AG04449 (cell line): ENCODE measurements around the gene PFKL.

Source experiments
- CTCF ChIA-PET: fragments of 350-600 bp; formaldehyde crosslinking; extraction: SDS; loops from one replicate; lab custom pipeline; 2021; ENCODE audit warnings: antibody characterized with exemption; lab: Yijun Ruan, JAX
- POLR2A ChIA-PET: fragments of 400-600, 350-600 bp; formaldehyde crosslinking; extraction: SDS; loops from one replicate; lab custom pipeline; 2020; ENCODE audit warnings: antibody characterized with exemption, inconsistent platforms; lab: Yijun Ruan, JAX
- DNase-seq: peaks from one replicate; pipeline ENCODE4 v3.0.0-alpha.2; 2010; ENCODE audit warnings: low read depth, low spot score
- H3K4me3 ChIP-seq: 2 replicates; pipeline ENCODE4 v1.5.1; 2011; ENCODE audit warnings: low read depth, mild to moderate bottlenecking, control low read depth, low read length
- TF ChIP-seq, protein P1 (sequence below): IDR thresholded peaks from one replicate; pipeline ENCODE4 v1.5.1; 2011; ENCODE audit warnings: mild to moderate bottlenecking, moderate library complexity, low read length, control low read depth, inconsistent platforms; ENCODE audit not compliant: insufficient read depth; ENCODE audit errors: missing control alignments

PFKL gene

DNA sequence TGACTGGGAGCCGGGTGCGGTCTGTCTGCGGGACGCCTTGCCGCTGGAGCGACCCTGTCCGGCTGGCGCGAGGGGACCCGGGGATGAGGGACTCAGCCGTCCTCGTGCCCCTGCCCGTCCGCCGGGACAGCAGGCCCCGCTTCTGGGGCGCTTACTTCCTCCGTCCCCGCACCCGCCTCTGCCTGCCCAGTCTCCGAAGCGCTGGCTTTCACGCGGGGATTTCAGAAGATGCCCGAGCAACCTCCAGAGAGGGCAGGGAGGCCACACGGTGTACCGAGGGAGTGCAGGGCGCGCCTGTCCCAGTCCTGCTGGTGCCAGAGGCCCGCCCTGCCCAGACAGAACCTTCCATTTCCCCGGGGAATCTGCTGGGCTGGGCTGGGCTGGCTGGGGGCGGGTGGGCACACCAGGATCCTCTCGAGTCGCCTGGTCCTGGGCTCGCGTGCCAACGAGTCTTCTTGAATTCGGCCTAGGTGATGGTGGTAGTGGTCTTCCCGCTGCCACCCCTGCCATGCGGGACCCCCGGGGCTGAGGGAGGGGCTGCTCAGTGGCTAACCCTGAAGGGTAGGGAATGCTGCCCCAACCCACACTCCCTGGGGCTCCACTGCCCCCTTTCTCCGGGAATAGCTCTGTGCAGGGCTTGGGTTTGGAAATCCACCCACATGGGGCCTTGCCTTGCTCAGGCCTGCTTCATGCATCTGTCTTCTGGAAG, 51.1 kb downstream of the PFKL start:
- no peak overlapping the region for H3K4me3 ChIP-seq
- ChIA-PET POLR2A (no interaction called here), CTCF (no interaction called here)
- DNase-seq: no peak
- TF ChIP-seq, protein P1, sequence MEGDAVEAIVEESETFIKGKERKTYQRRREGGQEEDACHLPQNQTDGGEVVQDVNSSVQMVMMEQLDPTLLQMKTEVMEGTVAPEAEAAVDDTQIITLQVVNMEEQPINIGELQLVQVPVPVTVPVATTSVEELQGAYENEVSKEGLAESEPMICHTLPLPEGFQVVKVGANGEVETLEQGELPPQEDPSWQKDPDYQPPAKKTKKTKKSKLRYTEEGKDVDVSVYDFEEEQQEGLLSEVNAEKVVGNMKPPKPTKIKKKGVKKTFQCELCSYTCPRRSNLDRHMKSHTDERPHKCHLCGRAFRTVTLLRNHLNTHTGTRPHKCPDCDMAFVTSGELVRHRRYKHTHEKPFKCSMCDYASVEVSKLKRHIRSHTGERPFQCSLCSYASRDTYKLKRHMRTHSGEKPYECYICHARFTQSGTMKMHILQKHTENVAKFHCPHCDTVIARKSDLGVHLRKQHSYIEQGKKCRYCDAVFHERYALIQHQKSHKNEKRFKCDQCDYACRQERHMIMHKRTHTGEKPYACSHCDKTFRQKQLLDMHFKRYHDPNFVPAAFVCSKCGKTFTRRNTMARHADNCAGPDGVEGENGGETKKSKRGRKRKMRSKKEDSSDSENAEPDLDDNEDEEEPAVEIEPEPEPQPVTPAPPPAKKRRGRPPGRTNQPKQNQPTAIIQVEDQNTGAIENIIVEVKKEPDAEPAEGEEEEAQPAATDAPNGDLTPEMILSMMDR: no peak

DNA sequence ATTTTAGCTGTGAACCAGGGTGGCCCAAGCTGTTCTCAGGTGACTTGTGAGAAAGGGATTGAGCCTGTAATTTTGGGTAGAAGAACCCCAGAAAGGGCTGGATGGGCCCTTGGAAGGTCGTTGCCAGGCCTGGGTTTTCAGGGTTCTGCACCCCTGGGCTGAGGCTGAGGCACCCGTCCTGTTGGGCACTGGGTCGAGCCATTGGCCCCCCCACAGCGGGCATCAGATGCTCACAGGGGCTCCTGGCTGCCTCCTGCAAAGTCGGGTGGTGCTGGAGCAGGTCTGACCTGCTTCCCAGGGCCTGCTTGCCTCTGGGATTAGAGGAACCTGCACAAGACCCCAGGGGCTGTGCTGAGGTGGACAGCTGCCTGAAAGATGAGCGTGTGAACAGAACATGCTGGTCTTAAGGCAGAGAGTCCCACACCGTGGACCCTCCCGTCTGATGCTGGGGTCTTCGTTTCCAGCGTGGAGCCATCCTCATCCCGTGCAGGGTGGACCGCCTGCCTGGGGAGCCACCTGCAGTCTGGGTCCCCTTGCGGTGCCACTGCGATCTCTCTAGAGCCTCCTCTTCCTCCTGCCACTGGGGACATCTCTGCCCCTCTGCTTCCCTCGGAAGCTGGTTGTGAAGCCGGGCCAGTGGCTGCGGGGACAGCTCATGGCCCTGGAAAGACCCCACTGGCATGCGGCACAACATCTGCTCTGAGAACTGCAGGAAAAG, 51.8 kb downstream of the PFKL start:
- DNase-seq: no peak
- no peak overlapping the region for H3K4me3 ChIP-seq
- ChIA-PET POLR2A (no interaction called here), CTCF (no interaction called here)
- TF ChIP-seq, protein P1: no peak

DNA sequence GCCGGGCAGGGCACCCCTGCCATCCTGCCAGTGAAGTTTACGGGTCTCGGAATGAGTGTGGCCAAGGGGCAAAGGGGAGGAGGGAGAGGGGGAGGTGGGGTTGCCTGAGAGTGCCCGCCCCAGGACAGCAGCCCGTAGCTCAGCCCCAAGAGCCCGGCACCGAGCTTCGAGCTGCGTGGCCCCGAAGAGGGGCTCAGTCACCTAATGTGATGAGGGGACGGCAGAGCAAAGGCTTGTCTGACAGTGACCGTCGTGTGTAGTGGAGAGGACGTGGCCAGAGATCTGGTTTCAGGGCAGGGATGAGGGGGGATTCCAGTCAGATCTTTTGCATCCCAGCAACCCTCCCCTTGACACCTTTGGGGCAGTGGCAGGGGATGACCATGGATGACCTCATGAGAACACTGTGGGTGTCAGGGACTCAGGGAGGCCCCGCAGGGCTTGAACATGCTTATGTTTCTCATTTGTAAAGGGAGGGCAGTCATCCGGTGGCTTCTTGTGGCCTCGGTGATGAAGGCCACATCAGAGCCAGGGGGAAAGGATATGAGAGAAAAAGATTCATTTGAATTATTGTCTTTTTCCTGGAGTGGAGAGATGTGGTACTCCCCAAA, 52.5 kb downstream of the PFKL start:
- POLR2A ChIA-PET: no interaction called here
- TF ChIP-seq, protein P1: no peak
- no peak overlapping the region for H3K4me3 ChIP-seq
- CTCF ChIA-PET: interaction anchor here (1.5 kb wide), 1 partner anchor 10 kb away, joined by 3 read pairs; no protein-coding TSS in a partner anchor
- DNase-seq: no peak

DNA sequence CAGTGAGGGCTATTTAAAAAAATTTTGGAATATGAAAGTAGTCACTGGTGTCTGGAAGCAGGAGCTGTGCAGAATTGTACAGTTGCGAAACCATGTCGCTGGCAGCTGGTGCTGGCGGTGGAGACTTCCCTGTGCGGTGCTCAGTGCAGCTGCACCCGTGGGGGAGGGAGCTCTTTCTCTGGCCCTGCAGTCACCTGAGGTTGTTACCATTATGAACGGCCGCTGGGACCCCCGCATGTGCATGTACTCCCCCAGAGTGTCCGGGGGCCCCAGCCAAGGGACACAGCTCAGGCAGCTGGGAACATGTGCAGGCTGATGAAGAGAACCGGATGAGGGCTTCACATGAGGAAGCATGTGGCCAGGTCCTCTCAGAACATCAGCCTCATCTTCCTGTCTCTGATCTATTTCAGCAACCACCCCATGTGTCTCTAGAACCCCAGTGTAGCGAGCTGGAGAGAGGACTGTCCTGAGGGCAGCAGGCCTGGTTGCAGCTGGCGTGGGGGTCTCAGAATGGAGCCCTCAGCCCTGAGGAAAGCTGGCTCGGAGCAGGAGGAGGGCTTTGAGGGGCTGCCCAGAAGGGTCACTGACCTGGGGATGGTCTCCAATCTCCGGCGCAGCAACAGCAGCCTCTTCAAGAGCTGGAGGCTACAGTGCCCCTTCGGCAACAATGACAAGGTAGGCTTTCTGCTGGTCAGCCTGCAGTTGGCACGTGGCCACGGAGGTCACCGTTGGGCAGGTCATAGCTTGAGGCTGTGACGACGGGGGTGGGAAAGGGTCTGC, 53.5 kb downstream of the PFKL start, which contains the start of gene TRPM2:
Gene TRPM2 (plus strand): TSS at position 431 of the 780 bp plus-strand sequence. CDS start 80 bp downstream, at position 511.
- ChIA-PET POLR2A (no interaction called here), CTCF (interaction anchor here (1.5 kb wide), 1 partner anchor 11 kb away, joined by 3 read pairs; no protein-coding TSS in a partner anchor)
- DNase-seq: no peak
- H3K4me3 ChIP-seq: no peak within 1 kb of the TSS
- TF ChIP-seq, protein P1: no peak

DNA sequence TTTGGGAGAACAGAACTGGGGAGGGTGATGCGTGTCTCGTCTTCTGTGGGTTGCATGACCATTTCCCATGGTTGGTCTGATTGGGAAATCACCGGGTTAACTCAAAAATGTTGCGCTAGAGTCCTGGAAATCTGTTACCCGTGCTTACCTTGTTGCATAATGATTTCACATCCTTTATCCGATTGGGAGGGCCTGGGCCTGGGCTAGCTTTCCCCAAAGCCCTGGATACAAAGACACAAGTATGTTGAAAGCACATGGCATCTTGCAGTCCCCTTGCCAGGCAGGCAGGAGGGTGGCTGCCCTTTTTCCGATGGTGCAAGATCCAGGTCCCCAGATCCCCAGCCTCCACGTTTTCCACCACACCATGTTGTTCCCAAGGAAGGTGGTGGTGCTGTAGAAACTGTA, 54.1 kb downstream of the PFKL start:
- ChIA-PET CTCF (interaction anchor here (1.5 kb wide), 1 partner anchor 12 kb away, joined by 3 read pairs; no protein-coding TSS in a partner anchor), POLR2A (interaction anchor here (0.6 kb wide), 1 partner anchor 15 kb away, joined by 3 read pairs; no protein-coding TSS in a partner anchor)
- H3K4me3 ChIP-seq: no peak overlapping the region
- no peak for DNase-seq
- TF ChIP-seq, protein P1: no peak
